ENCODE results near the gene GGACT. TPM values are rescaled to one million over a fixed set of nuclear protein-coding genes. Genes with fewer than 3 reads are reported as not detected.

Gene GGACT
- polyA plus RNA-seq, 5 donors = 3.5 to 4.5 (median 4.4) TPM

DNA sequence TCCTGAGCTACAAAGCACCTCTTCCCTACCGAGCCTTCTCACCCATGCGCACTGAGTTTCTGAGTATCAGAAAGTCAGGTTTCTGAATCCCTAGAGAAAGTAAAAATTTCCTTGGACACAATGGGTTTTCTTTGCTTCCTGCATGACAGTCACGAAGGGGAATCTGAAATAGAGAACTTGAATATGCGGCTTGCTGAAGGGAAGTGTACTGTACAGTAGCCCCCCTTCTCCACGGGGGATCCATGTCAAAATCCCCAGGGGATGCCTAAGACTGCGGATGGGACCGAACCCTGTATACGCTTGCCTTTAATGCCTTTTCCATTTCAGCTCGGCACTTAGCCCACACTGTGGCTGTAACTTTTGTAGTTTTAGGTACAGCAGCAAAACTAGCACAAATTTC is 107.9 kb downstream of the GGACT start:
- no peak for DNase-seq

Other genes starting within 250 kb of the GGACT start
- gene TMTC4, start 86.0 kb upstream of the GGACT start, polyA plus RNA-seq (ENCODE audit: insufficient read depth in 1 of 5, insufficient read length in 5 of 5, low replicate concordance in 1 of 5) = 10 to 100 TPM; 22.7 to 28.0 (median 24.9) TPM